Mesothelial cell of epicardium (in vitro differentiated cells): ENCODE measurements around the gene SUCLG1. TPM values are rescaled to one million over a fixed set of nuclear protein-coding genes. Genes with fewer than 3 reads are reported as not detected.
A peak's percentile ranks its signal among the peaks of the same experiment; 100 is the strongest.

Experiments used
- DNase-seq, 2 experiments: peaks; one replicate each; pipeline ENCODE4 v3.0.0; 2021; ENCODE audit warnings: low spot score in 2 of 2; ENCODE audit not compliant: unreplicated experiment in 2 of 2
- H3K27ac Mint-ChIP-seq: 2 replicates; pipeline ENCODE4 v1.8.0; 2021; ENCODE audit warnings: mixed read lengths
- H3K27me3 Mint-ChIP-seq: 2 replicates; pipeline ENCODE4 v1.8.0; 2021; ENCODE audit warnings: low read depth, mixed read lengths
- H3K36me3 Mint-ChIP-seq: 2 replicates; pipeline ENCODE4 v1.8.0; 2021; ENCODE audit warnings: mixed read lengths
- H3K4me1 Mint-ChIP-seq: 2 replicates; pipeline ENCODE4 v1.8.0; 2021; ENCODE audit warnings: mixed read lengths
- H3K4me3 Mint-ChIP-seq: 2 replicates; pipeline ENCODE4 v1.8.0; 2021; ENCODE audit warnings: mild to moderate bottlenecking, moderate library complexity, mixed read lengths
- H3K9me3 Mint-ChIP-seq: 2 replicates; pipeline ENCODE4 v1.8.0; 2021; ENCODE audit warnings: mixed read lengths
- CTCF ChIP-seq: fragments of 200-600 bp; sonication (generic); IDR thresholded peaks from one replicate; pipeline ENCODE4 v1.5.0; 2021; ENCODE audit warnings: antibody characterized with exemption; ENCODE audit not compliant: unreplicated experiment
- total RNA-seq: library from RNA; stranded (reverse); gene quantifications from 3 replicates; pipeline ENCODE4 v1.2.1, GENCODE V29; 2021

SUCLG1 gene
- total RNA-seq, 1 donor from 2014 or later = 49.9 TPM

GRCh38 chr2:84461310-84461709 is 2.2 kb upstream of the SUCLG1 start:
- Mint-ChIP-seq H3K4me3 (no peak overlapping the region), H3K27me3 (no peaks in the 10 kb centered on the region), H3K27ac (no peak overlapping the region), H3K9me3 (peaks cover 7% of the 10 kb centered on the region), H3K4me1 (peaks cover 26% of the 10 kb centered on the region), H3K36me3 (no peaks in the 10 kb centered on the region)
- no peak for TF ChIP-seq CTCF
- no peak for DNase-seq

- Mint-ChIP-seq H3K4me3 (no peak overlapping the region), H3K4me1 (peaks cover 26% of the 10 kb centered on the region), H3K9me3 (peaks cover 7% of the 10 kb centered on the region), H3K36me3 (no peaks in the 10 kb centered on the region), H3K27ac (no peak overlapping the region), H3K27me3 (no peaks in the 10 kb centered on the region)
- TF ChIP-seq CTCF = no peak
- no peak for DNase-seq
Measured at GRCh38 chr2:84460670-84461069, 1.6 kb upstream of the SUCLG1 start.

GRCh38 chr2:84459944-84460429 is 907 bp upstream of the SUCLG1 start:
- Mint-ChIP-seq H3K4me3 (peak overlapping the region; percentile 88), H3K27ac (no peak overlapping the region), H3K27me3 (no peaks in the 10 kb centered on the region), H3K36me3 (no peaks in the 10 kb centered on the region), H3K4me1 (peaks cover 26% of the 10 kb centered on the region), H3K9me3 (peaks cover 3% of the 10 kb centered on the region)
- TF ChIP-seq CTCF = no peak
- no peak for DNase-seq

GRCh38 chr2:84458551-84459017 is 496 bp downstream of the SUCLG1 start:
- no peaks in the 10 kb centered on the region for H3K27me3 Mint-ChIP-seq

GRCh38 chr2:84457686-84458085 is 1.4 kb downstream of the SUCLG1 start:
- Mint-ChIP-seq H3K4me1 (peaks cover 26% of the 10 kb centered on the region), H3K27ac (no peak overlapping the region), H3K36me3 (no peaks in the 10 kb centered on the region), H3K4me3 (peak overlapping the region; percentile 88), H3K9me3 (no peaks in the 10 kb centered on the region), H3K27me3 (no peaks in the 10 kb centered on the region)
- no peak for DNase-seq
- no peak for TF ChIP-seq CTCF

More at GRCh38 chr2:84458551-84459017, 496 bp downstream of the SUCLG1 start:
- TF ChIP-seq CTCF = no peak
- H3K27ac Mint-ChIP-seq = peak overlapping the region; percentile 95
- no peaks in the 10 kb centered on the region for H3K9me3 Mint-ChIP-seq
- DNase-seq = no peak
- H3K36me3 Mint-ChIP-seq = no peaks in the 10 kb centered on the region
- peaks cover 26% of the 10 kb centered on the region for H3K4me1 Mint-ChIP-seq
- peak overlapping the region; percentile 88 for H3K4me3 Mint-ChIP-seq

GRCh38 chr2:84456156-84456555 is 2.9 kb downstream of the SUCLG1 start:
- TF ChIP-seq CTCF = no peak
- no peak overlapping the region for H3K4me3 Mint-ChIP-seq
- no peak overlapping the region for H3K27ac Mint-ChIP-seq
- peaks cover 26% of the 10 kb centered on the region for H3K4me1 Mint-ChIP-seq
- no peaks in the 10 kb centered on the region for H3K36me3 Mint-ChIP-seq
- no peak for DNase-seq
- H3K27me3 Mint-ChIP-seq = no peaks in the 10 kb centered on the region
- H3K9me3 Mint-ChIP-seq = no peaks in the 10 kb centered on the region
